SK-N-SH (cell line): ENCODE measurements around the gene PTPRF. TPM values are rescaled to one million over a fixed set of nuclear protein-coding genes. Genes with fewer than 3 reads are reported as not detected.

Experiments
- CTCF ChIA-PET: fragments of 300-600, 350-600 bp; formaldehyde crosslinking; extraction: SDS; loops from one replicate; lab custom pipeline; 2021; lab: Yijun Ruan, JAX
- POLR2A ChIA-PET: fragments of 350-600 bp; sonication (Branson Sonifier 250); formaldehyde crosslinking; extraction: SDS; loops from one replicate; lab custom pipeline; 2020; ENCODE audit warnings: antibody characterized with exemption, inconsistent platforms; lab: Yijun Ruan, JAX
- DNase-seq: peaks from one replicate; pipeline ENCODE4 v3.0.0; 2012
- H2AFZ ChIP-seq: fragments of 200-600 bp; sonication (generic); 2 replicates; pipeline ENCODE4 v1.8.1; 2016; ENCODE audit warnings: antibody characterized with exemption, mild to moderate bottlenecking, low read depth
- H3F3A ChIP-seq: fragments of 200-600 bp; sonication (generic); replicated peaks from 2 replicates; pipeline ENCODE3; 2016; ENCODE audit warnings: antibody characterized with exemption, mild to moderate bottlenecking; ENCODE audit not compliant: insufficient read depth
- H3K27ac ChIP-seq, 2 experiments: fragments of 200-500 bp in 1 of 2; fragments of 200-600 bp in 1 of 2; sonication (Bioruptor generic) in 1 of 2; sonication (generic), shearing (Covaris generic) in 1 of 2; 2 replicates each; pipeline versions ENCODE4 v1.5.1 to v1.6.1; 2014 to 2016; ENCODE audit warnings: low read depth in 2 of 2, inconsistent platforms in 1 of 2, low read length in 1 of 2, mild to moderate bottlenecking in 1 of 2, mixed read lengths in 1 of 2
- H3K27me3 ChIP-seq: fragments of 200-600 bp; sonication (generic), shearing (Covaris generic); 2 replicates; pipeline ENCODE4 v1.6.1; 2016; ENCODE audit warnings: mixed run types; ENCODE audit not compliant: insufficient read depth
- H3K36me3 ChIP-seq, 2 experiments: fragments of 200-500 bp in 1 of 2; fragments of 200-600 bp in 1 of 2; sonication (Bioruptor generic) in 1 of 2; sonication (generic) in 1 of 2; replicated peaks in 1 of 2; 2 replicates each; pipeline versions ENCODE3 to v1.5.1; 2014 to 2016; ENCODE audit warnings: low read length in 1 of 2, mild to moderate bottlenecking in 1 of 2; ENCODE audit not compliant: insufficient read depth in 2 of 2, control insufficient read depth in 1 of 2
- H3K4me1 ChIP-seq, 2 experiments: fragments of 200-500 bp in 1 of 2; fragments of 200-600 bp in 1 of 2; sonication (Bioruptor generic) in 1 of 2; sonication (generic), shearing (Covaris generic) in 1 of 2; 2 replicates each; pipeline versions ENCODE4 v1.5.1 to v1.6.1; 2014 to 2016; ENCODE audit warnings: low read depth in 1 of 2, low read length in 1 of 2, mixed run types in 1 of 2; ENCODE audit not compliant: insufficient read depth in 2 of 2, control insufficient read depth in 1 of 2
- H3K4me2 ChIP-seq: fragments of 200-600 bp; sonication (generic), shearing (Covaris generic); 2 replicates; pipeline ENCODE4 v1.6.1; 2017; ENCODE audit warnings: mixed run types
- H3K4me3 ChIP-seq, 2 experiments: fragments of 200-500 bp in 1 of 2; fragments of 200-600 bp in 1 of 2; sonication (Bioruptor generic) in 1 of 2; sonication (generic), shearing (Covaris generic) in 1 of 2; 2 replicates each; pipeline versions ENCODE4 v1.5.1 to v1.8.1; 2014 to 2016; ENCODE audit warnings: low read depth in 2 of 2, inconsistent platforms in 1 of 2, low read length in 1 of 2, mild to moderate bottlenecking in 1 of 2, mixed read lengths in 1 of 2, moderate library complexity in 1 of 2
- H3K79me2 ChIP-seq: fragments of 200-600 bp; sonication (generic); 2 replicates; pipeline ENCODE4 v1.8.1; 2017; ENCODE audit warnings: mild to moderate bottlenecking; ENCODE audit not compliant: insufficient read depth
- H3K9ac ChIP-seq: fragments of 200-600 bp; sonication (generic); 2 replicates; pipeline ENCODE4 v1.6.1; 2017; ENCODE audit warnings: mixed run types
- H3K9me2 ChIP-seq: fragments of 200-600 bp; sonication (generic); 2 replicates; pipeline ENCODE4 v1.6.1; 2017; ENCODE audit warnings: mixed run types
- H3K9me3 ChIP-seq: fragments of 200-600 bp; sonication (generic); 2 replicates; pipeline ENCODE4 v1.6.1; 2017; ENCODE audit warnings: mixed run types, mild to moderate bottlenecking, moderate library complexity
- H4K20me1 ChIP-seq: fragments of 200-600 bp; sonication (generic); 2 replicates; pipeline ENCODE4 v1.6.1; 2017; ENCODE audit warnings: mild to moderate bottlenecking, mixed run types; ENCODE audit not compliant: insufficient read depth
- MAX ChIP-seq: IDR thresholded peaks from 2 replicates; pipeline ENCODE4 v1.4.0; 2012; ENCODE audit warnings: low read depth
- NRF1 ChIP-seq: IDR thresholded peaks from 2 replicates; pipeline ENCODE4 v1.6.1; 2012; ENCODE audit warnings: low read depth, mild to moderate bottlenecking, low read length
- POLR2AphosphoS5 ChIP-seq: IDR thresholded peaks from 2 replicates; pipeline ENCODE4 v1.6.1; 2012; ENCODE audit warnings: low read depth, low read length
- RFX5 ChIP-seq: IDR thresholded peaks from 2 replicates; pipeline ENCODE4 v1.6.1; 2012; ENCODE audit warnings: mild to moderate bottlenecking, improper control_type of control experiment, low read length
- RXRA ChIP-seq: IDR thresholded peaks from 2 replicates; pipeline ENCODE4 v1.4.0; 2012; ENCODE audit warnings: low read depth, mild to moderate bottlenecking, borderline replicate concordance
- SIN3A ChIP-seq: IDR thresholded peaks from 2 replicates; pipeline ENCODE4 v1.6.1; 2012; ENCODE audit warnings: low read depth, mild to moderate bottlenecking, low read length, moderate library complexity, borderline replicate concordance
- USF2 ChIP-seq: fragments of 150-350 bp; IDR thresholded peaks from 2 replicates; pipeline ENCODE4 v1.6.1; 2017; ENCODE audit warnings: antibody characterized with exemption, low read length, low read depth, borderline replicate concordance
- WGBS: methylation state at CpG from one replicate; pipeline ENCODE4 v1.1.6; 2017; ENCODE audit warnings: low lambda C conversion rate; 5-methylcytosine and 5-hydroxymethylcytosine counted together
- polyA plus RNA-seq, 3 experiments: library from polyadenylated mRNA; depleted of rRNA; stranded (reverse); fragments of >200 nt; gene quantifications; 2 replicates each; pipeline ENCODE4 v1.2.3, GENCODE V29; 2012

The PTPRF gene
- polyA plus RNA-seq, 1 of the 3 experiments (the other 2 are of a cell fraction) = 72.7 TPM

- TF ChIP-seq POLR2AphosphoS5 = no peak
- 46% methylated on average over 2 of the region's 2 CpGs for WGBS
- ChIA-PET POLR2A (interaction anchor here (1.0 kb wide), 1 partner anchor 28 kb away, joined by 3 read pairs; no protein-coding TSS in a partner anchor), CTCF (no interaction called here)
- no peak overlapping the region for H2AFZ ChIP-seq
- H4K20me1 ChIP-seq = no peaks in the 10 kb centered on the region
- no peaks in the 10 kb centered on the region for H3K27me3 ChIP-seq
- no peak overlapping the region for H3K4me2 ChIP-seq
- DNase-seq = no peak
- no peaks in the 10 kb centered on the region for H3F3A ChIP-seq
- H3K4me3 ChIP-seq = no peak overlapping the region
- no peaks in the 10 kb centered on the region for H3K79me2 ChIP-seq
- no peaks in the 10 kb centered on the region for H3K9me2 ChIP-seq
- H3K4me1 ChIP-seq = peaks cover 0 to 12% of the 10 kb centered on the region in 2 experiments; a peak in 1 of 4 replicates
- no peak overlapping the region for H3K27ac ChIP-seq
- H3K9me3 ChIP-seq = no peaks in the 10 kb centered on the region
- H3K36me3 ChIP-seq = peaks cover 0 to 24% of the 10 kb centered on the region in 2 experiments
- no peak overlapping the region for H3K9ac ChIP-seq
These were observed 56.3 kb downstream of the PTPRF start for GRCh38 chr1:43587001-43587400.

- Histone ChIP-seq H3K9me3 (no peaks in the 10 kb centered on the region), H2AFZ (no peak overlapping the region)
These were observed 56.9 kb downstream of the PTPRF start for GRCh38 chr1:43587594-43587993.

GRCh38 chr1:43588592-43588991 lies 57.9 kb downstream of the PTPRF start:
- H3K79me2 ChIP-seq = no peaks in the 10 kb centered on the region
- TF ChIP-seq MAX (no peak), RFX5 (no peak), RXRA (no peak)
- H3K4me1 ChIP-seq = peaks cover 0 to 12% of the 10 kb centered on the region in 2 experiments; a peak in 1 of 4 replicates
- no peaks in the 10 kb centered on the region for H3K9me3 ChIP-seq
- H3K9ac ChIP-seq = no peak overlapping the region
- no peak overlapping the region for H3K4me3 ChIP-seq
- H4K20me1 ChIP-seq = no peaks in the 10 kb centered on the region
- CTCF ChIA-PET = no interaction called here
- POLR2A ChIA-PET = no interaction called here
- H2AFZ ChIP-seq = no peak overlapping the region
- H3F3A ChIP-seq = no peaks in the 10 kb centered on the region
- no peak overlapping the region for H3K4me2 ChIP-seq
- no peak for DNase-seq
- H3K36me3 ChIP-seq = peaks cover 0 to 30% of the 10 kb centered on the region in 2 experiments
- no peaks in the 10 kb centered on the region for H3K27me3 ChIP-seq
- H3K27ac ChIP-seq = no peak overlapping the region
- no peaks in the 10 kb centered on the region for H3K9me2 ChIP-seq
- WGBS = 97% methylated on average over 7 of the region's 18 CpGs

More at GRCh38 chr1:43587594-43587993, 56.9 kb downstream of the PTPRF start:
- Histone ChIP-seq H3K4me3 (no peak overlapping the region), H3K27me3 (no peaks in the 10 kb centered on the region), H3K4me2 (no peak overlapping the region), H3F3A (no peaks in the 10 kb centered on the region), H3K36me3 (peaks cover 0 to 27% of the 10 kb centered on the region in 2 experiments), H3K79me2 (no peaks in the 10 kb centered on the region), H4K20me1 (no peaks in the 10 kb centered on the region), H3K9me2 (no peaks in the 10 kb centered on the region), H3K27ac (no peak overlapping the region; a peak in 1 of 4 replicates), H3K4me1 (peaks cover 0 to 12% of the 10 kb centered on the region in 2 experiments; a peak in 1 of 4 replicates), H3K9ac (no peak overlapping the region)
- TF ChIP-seq NRF1 (no peak), SIN3A (no peak), RXRA (no peak), USF2 (no peak)
- no peak for DNase-seq
- ChIA-PET CTCF (no interaction called here), POLR2A (interaction anchor here (1.0 kb wide), 1 partner anchor 29 kb away, joined by 3 read pairs; no protein-coding TSS in a partner anchor)
- 20% methylated on average over 1 of the region's 9 CpGs for WGBS
